ENCODE results near the gene CHML.

CHML gene

GRCh38 chr1:241615043-241615974 is 24.9 kb downstream of the CHML start:
- DNase-seq, result no peak

- DNase-seq, result no peak
These were observed 25.6 kb downstream of the CHML start for GRCh38 chr1:241614572-241614971.

GRCh38 chr1:241614144-241614543 is 26.0 kb downstream of the CHML start:
- no peak for DNase-seq

GRCh38 chr1:241612533-241613477 is 27.4 kb downstream of the CHML start:
- no peak for DNase-seq

GRCh38 chr1:241611736-241612135 is 28.4 kb downstream of the CHML start:
- no peak for DNase-seq

GRCh38 chr1:241611063-241611462 is 29.1 kb downstream of the CHML start:
- no peak for DNase-seq

GRCh38 chr1:241610056-241610815 is 29.9 kb downstream of the CHML start:
- no peak for DNase-seq

GRCh38 chr1:241608379-241609033 is 31.7 kb downstream of the CHML start:
- no peak for DNase-seq

- DNase-seq, result no peak
These were observed 32.7 kb downstream of the CHML start for GRCh38 chr1:241607497-241607896.

- DNase-seq, result no peak
These were observed 33.6 kb downstream of the CHML start for GRCh38 chr1:241606544-241606943.

- DNase-seq, result no peak
These were observed 34.9 kb downstream of the CHML start for GRCh38 chr1:241605146-241605805.

GRCh38 chr1:241603731-241604245 is 36.4 kb downstream of the CHML start:
- DNase-seq, result no peak

- no peak for DNase-seq
These were observed 39.7 kb downstream of the CHML start for GRCh38 chr1:241600496-241600901.

- no peak for DNase-seq
These were observed 41.9 kb downstream of the CHML start for GRCh38 chr1:241598249-241598648.

GRCh38 chr1:241596633-241597032 is 43.5 kb downstream of the CHML start:
- no peak for DNase-seq

GRCh38 chr1:241593186-241593585 is 47.0 kb downstream of the CHML start:
- DNase-seq, result no peak

- no peak for DNase-seq
These were observed 47.8 kb downstream of the CHML start for GRCh38 chr1:241592273-241592958.

- no peak for DNase-seq
These were observed 48.4 kb downstream of the CHML start for GRCh38 chr1:241591736-241592135.

- DNase-seq, result no peak
These were observed 48.9 kb downstream of the CHML start for GRCh38 chr1:241591317-241591716.

- DNase-seq, result no peak
These were observed 49.5 kb downstream of the CHML start for GRCh38 chr1:241590719-241591118.
